Liver (tissue), 9 donors: ENCODE results near the gene ADGRG1. TPM values are rescaled to one million over a fixed set of nuclear protein-coding genes. Genes with fewer than 3 reads are reported as not detected.

Experiments used
- DNase-seq: peaks from one replicate; pipeline ENCODE4 v3.0.0-alpha.2; 2017; ENCODE audit warnings: low spot score
- H3K27ac ChIP-seq, 2 donors: one replicate each; pipeline ENCODE4 v1.7.0; 2013; ENCODE audit warnings: inconsistent platforms in 2 of 2, low read length in 2 of 2, control low read depth in 1 of 2, low read depth in 1 of 2, mild to moderate bottlenecking in 1 of 2
- H3K27me3 ChIP-seq, 4 donors: one replicate each; pipeline versions ENCODE4 v1.6.1 to v1.7.0; 2013; ENCODE audit warnings: low read length in 3 of 4, inconsistent platforms in 1 of 4, mild to moderate bottlenecking in 1 of 4, moderate library complexity in 1 of 4; ENCODE audit not compliant: control insufficient read depth in 4 of 4, insufficient read depth in 4 of 4
- H3K36me3 ChIP-seq, 4 donors: one replicate each; pipeline versions ENCODE4 v1.6.1 to v1.7.0; 2013; ENCODE audit warnings: low read length in 3 of 4, mild to moderate bottlenecking in 3 of 4, low read depth in 1 of 4, moderate library complexity in 1 of 4; ENCODE audit not compliant: control insufficient read depth in 4 of 4, insufficient read depth in 3 of 4
- H3K4me1 ChIP-seq, 4 donors: one replicate each; pipeline versions ENCODE4 v1.6.1 to v1.7.0; 2013; ENCODE audit warnings: low read length in 3 of 4, mild to moderate bottlenecking in 3 of 4, moderate library complexity in 1 of 4; ENCODE audit not compliant: control insufficient read depth in 4 of 4, insufficient read depth in 4 of 4
- H3K4me3 ChIP-seq, 3 donors: one replicate each; pipeline versions ENCODE4 v1.6.1 to v1.7.0; 2013; ENCODE audit warnings: low read length in 3 of 3, control low read depth in 1 of 3, low read depth in 1 of 3, mild to moderate bottlenecking in 1 of 3
- H3K9ac ChIP-seq, 2 donors: one replicate each; pipeline ENCODE4 v1.7.0; 2013; ENCODE audit warnings: low read length in 2 of 2, mild to moderate bottlenecking in 2 of 2, moderate library complexity in 2 of 2, control low read depth in 1 of 2, low read depth in 1 of 2
- H3K9me3 ChIP-seq, 4 donors: one replicate each; pipeline versions ENCODE4 v1.6.1 to v1.7.0; 2013; ENCODE audit warnings: low read length in 3 of 4; ENCODE audit not compliant: control insufficient read depth in 4 of 4
- CTCF ChIP-seq: fragments of 150-350 bp; IDR thresholded peaks from 2 replicates; pipeline ENCODE4 v1.5.1; 2017; ENCODE audit warnings: improper control_type of control experiment, low read depth, low read length; ENCODE audit not compliant: missing input control
- EGR1 ChIP-seq, 2 donors: IDR thresholded peaks; 2 replicates each; pipeline ENCODE4 v1.6.1; 2016 to 2018; ENCODE audit warnings: antibody characterized with exemption in 2 of 2, low read depth in 2 of 2
- FOXA1 ChIP-seq: IDR thresholded peaks from 2 replicates; pipeline ENCODE4 v1.6.1; 2016; ENCODE audit warnings: antibody characterized with exemption
- FOXA2 ChIP-seq: IDR thresholded peaks from 2 replicates; pipeline ENCODE4 v1.6.1; 2016; ENCODE audit warnings: antibody characterized with exemption
- GABPA ChIP-seq, 2 donors: IDR thresholded peaks in 1 of 2; conservative IDR thresholded peaks in 1 of 2; 2 replicates each; pipeline ENCODE4 v1.6.1; 2016; ENCODE audit warnings: antibody characterized with exemption in 2 of 2, mild to moderate bottlenecking in 1 of 2, moderate library complexity in 1 of 2
- HNF4A ChIP-seq, 2 donors: conservative IDR thresholded peaks; 2 replicates each; pipeline ENCODE4 v1.6.1; 2016; ENCODE audit warnings: antibody characterized with exemption in 2 of 2, mild to moderate bottlenecking in 2 of 2
- HNF4G ChIP-seq: IDR thresholded peaks from 2 replicates; pipeline ENCODE4 v1.6.1; 2016; ENCODE audit warnings: antibody characterized with exemption
- JUND ChIP-seq, 2 donors: IDR thresholded peaks; 2 replicates each; pipeline ENCODE4 v1.6.1; 2016; ENCODE audit warnings: antibody characterized with exemption in 2 of 2
- MAX ChIP-seq: IDR thresholded peaks from 2 replicates; pipeline ENCODE4 v1.6.1; 2016; ENCODE audit warnings: antibody characterized with exemption
- NR2F2 ChIP-seq: IDR thresholded peaks from 2 replicates; pipeline ENCODE4 v1.6.1; 2016; ENCODE audit warnings: antibody characterized with exemption
- RAD21 ChIP-seq, 2 donors: IDR thresholded peaks; 2 replicates each; pipeline ENCODE4 v1.6.1; 2016; ENCODE audit warnings: antibody characterized with exemption in 2 of 2, mild to moderate bottlenecking in 2 of 2
- RXRA ChIP-seq, 2 donors: IDR thresholded peaks; 2 replicates each; pipeline ENCODE4 v1.6.1; 2017 to 2018; ENCODE audit warnings: antibody characterized with exemption in 2 of 2, mild to moderate bottlenecking in 1 of 2
- SP1 ChIP-seq: IDR thresholded peaks from 2 replicates; pipeline ENCODE4 v1.6.1; 2018; ENCODE audit warnings: antibody characterized with exemption, mild to moderate bottlenecking
- TAF1 ChIP-seq: conservative IDR thresholded peaks from 2 replicates; pipeline ENCODE4 v1.6.1; 2016; ENCODE audit warnings: antibody characterized with exemption, mild to moderate bottlenecking
- YY1 ChIP-seq: IDR thresholded peaks from 2 replicates; pipeline ENCODE4 v1.6.1; 2016; ENCODE audit warnings: antibody characterized with exemption, mild to moderate bottlenecking
- ZBTB33 ChIP-seq: IDR thresholded peaks from 2 replicates; pipeline ENCODE4 v1.6.1; 2016; ENCODE audit warnings: antibody characterized with exemption
- WGBS: extraction: QIAGEN DNeasy Blood & Tissue Kit; methylation state at CpG from one replicate; pipeline ENCODE4 v1.1.7; 2013; 5-methylcytosine and 5-hydroxymethylcytosine counted together
- polyA plus RNA-seq, 2 donors: library from polyadenylated mRNA; stranded (reverse) in 1 of 2; unstranded in 1 of 2; fragments of 200-250 nt in 1 of 2; fragments of >200 nt in 1 of 2; fragmentation: Nextera tagmentation in 1 of 2; extraction: Ambion mirVana in 1 of 2; gene quantifications; one replicate each; pipeline versions ENCODE4 v1.2.1 to v1.2.3, GENCODE V29; 2013 to 2015
- total RNA-seq, 2 donors: library from RNA; depleted of rRNA; stranded (reverse); fragments of >200 nt; gene quantifications; one replicate each; pipeline ENCODE4 v1.2.3, GENCODE V29; 2014
- TF ChIP-seq, protein P1 (sequence below): IDR thresholded peaks from 2 replicates; pipeline ENCODE4 v1.6.1; 2016; ENCODE audit warnings: antibody characterized with exemption
- TF ChIP-seq, protein P2 (sequence below): IDR thresholded peaks from 2 replicates; pipeline ENCODE4 v1.6.1; 2016; ENCODE audit warnings: antibody characterized with exemption, mild to moderate bottlenecking
- donor health status: healthy.
- donor health status: healthy.
- donor health status: healthy.
- donor health status: healthy.
- donor health status: healthy.

Gene ADGRG1
- total and polyA plus RNA-seq, 4 donors, result 1.7 to 3.3 (median 2.0) TPM

- Histone ChIP-seq H3K4me1 (peaks cover 2 to 19% (median 13%) of the 10 kb centered on the region in 4 donors), H3K9me3 (no peaks in the 10 kb centered on the region), H3K36me3 (no peaks in the 10 kb centered on the region), H3K27ac (no peak overlapping the region), H3K9ac (no peak overlapping the region), H3K4me3 (no peak overlapping the region), H3K27me3 (no peaks in the 10 kb centered on the region)
- WGBS, result 81% methylated on average over 3 of the region's 3 CpGs
- TF ChIP-seq HNF4A (conservative IDR thresholded peaks at IDR 0.05) (no peak), HNF4G (no peak), MAX (no peak)
- DNase-seq, result no peak
These were observed 44.0 kb downstream of the ADGRG1 start for GRCh38 chr16:57672416-57672815.

GRCh38 chr16:57672824-57673223 lies 44.4 kb downstream of the ADGRG1 start:
- Histone ChIP-seq H3K4me1 (peaks cover 3 to 19% (median 12%) of the 10 kb centered on the region in 4 donors), H3K4me3 (no peak overlapping the region), H3K27ac (no peak overlapping the region), H3K9me3 (no peaks in the 10 kb centered on the region), H3K27me3 (no peaks in the 10 kb centered on the region), H3K9ac (no peak overlapping the region), H3K36me3 (no peaks in the 10 kb centered on the region)
- 94% methylated on average over 2 of the region's 2 CpGs for WGBS
- no peak for DNase-seq
- no peak for TF ChIP-seq FOXA2
- no peak for TF ChIP-seq FOXA1

- no peak for DNase-seq
- Histone ChIP-seq H3K36me3 (no peaks in the 10 kb centered on the region), H3K9ac (no peak overlapping the region), H3K27ac (no peak overlapping the region), H3K9me3 (no peaks in the 10 kb centered on the region), H3K4me3 (no peak overlapping the region), H3K27me3 (no peaks in the 10 kb centered on the region), H3K4me1 (peaks cover 5 to 27% (median 15%) of the 10 kb centered on the region in 4 donors)
- WGBS, result 68% methylated on average over 12 of the region's 12 CpGs
- peak in 1 of 2 donors; percentile 53 for TF ChIP-seq RXRA (IDR thresholded peaks at IDR 0.05)
- TF ChIP-seq HNF4A (conservative IDR thresholded peaks at IDR 0.05), result peak; percentile 27 to 40
- TF ChIP-seq EGR1 (IDR thresholded peaks at IDR 0.05; ENCODE audit: low read depth in 2 of 2), result no peak
- TF ChIP-seq NR2F2, result no peak
- TF ChIP-seq MAX, result peak; percentile 22
- no peak for TF ChIP-seq CTCF
- no peak for TF ChIP-seq HNF4G
- TF ChIP-seq FOXA2, result peak; percentile 23
- no peak for TF ChIP-seq ZBTB33
- TF ChIP-seq RAD21 (IDR thresholded peaks at IDR 0.05), result peak in 1 of 2 donors; percentile 13
- peak in 1 of 2 donors; percentile 14 for TF ChIP-seq JUND (IDR thresholded peaks at IDR 0.05)
- TF ChIP-seq SP1, result peak; percentile 49
- peak; percentile 10 for TF ChIP-seq FOXA1
- TF ChIP-seq TAF1, result no peak
- TF ChIP-seq, protein P1, sequence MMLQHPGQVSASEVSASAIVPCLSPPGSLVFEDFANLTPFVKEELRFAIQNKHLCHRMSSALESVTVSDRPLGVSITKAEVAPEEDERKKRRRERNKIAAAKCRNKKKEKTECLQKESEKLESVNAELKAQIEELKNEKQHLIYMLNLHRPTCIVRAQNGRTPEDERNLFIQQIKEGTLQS, result peak; percentile 71
- TF ChIP-seq, protein P2, sequence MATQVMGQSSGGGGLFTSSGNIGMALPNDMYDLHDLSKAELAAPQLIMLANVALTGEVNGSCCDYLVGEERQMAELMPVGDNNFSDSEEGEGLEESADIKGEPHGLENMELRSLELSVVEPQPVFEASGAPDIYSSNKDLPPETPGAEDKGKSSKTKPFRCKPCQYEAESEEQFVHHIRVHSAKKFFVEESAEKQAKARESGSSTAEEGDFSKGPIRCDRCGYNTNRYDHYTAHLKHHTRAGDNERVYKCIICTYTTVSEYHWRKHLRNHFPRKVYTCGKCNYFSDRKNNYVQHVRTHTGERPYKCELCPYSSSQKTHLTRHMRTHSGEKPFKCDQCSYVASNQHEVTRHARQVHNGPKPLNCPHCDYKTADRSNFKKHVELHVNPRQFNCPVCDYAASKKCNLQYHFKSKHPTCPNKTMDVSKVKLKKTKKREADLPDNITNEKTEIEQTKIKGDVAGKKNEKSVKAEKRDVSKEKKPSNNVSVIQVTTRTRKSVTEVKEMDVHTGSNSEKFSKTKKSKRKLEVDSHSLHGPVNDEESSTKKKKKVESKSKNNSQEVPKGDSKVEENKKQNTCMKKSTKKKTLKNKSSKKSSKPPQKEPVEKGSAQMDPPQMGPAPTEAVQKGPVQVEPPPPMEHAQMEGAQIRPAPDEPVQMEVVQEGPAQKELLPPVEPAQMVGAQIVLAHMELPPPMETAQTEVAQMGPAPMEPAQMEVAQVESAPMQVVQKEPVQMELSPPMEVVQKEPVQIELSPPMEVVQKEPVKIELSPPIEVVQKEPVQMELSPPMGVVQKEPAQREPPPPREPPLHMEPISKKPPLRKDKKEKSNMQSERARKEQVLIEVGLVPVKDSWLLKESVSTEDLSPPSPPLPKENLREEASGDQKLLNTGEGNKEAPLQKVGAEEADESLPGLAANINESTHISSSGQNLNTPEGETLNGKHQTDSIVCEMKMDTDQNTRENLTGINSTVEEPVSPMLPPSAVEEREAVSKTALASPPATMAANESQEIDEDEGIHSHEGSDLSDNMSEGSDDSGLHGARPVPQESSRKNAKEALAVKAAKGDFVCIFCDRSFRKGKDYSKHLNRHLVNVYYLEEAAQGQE, result peak; percentile 31
- peak in 1 of 2 donors; percentile 30 for TF ChIP-seq GABPA (IDR thresholded peaks at IDR 0.05 in 1 of 2, conservative IDR thresholded peaks at IDR 0.05 in 1 of 2)
- peak; percentile 43 for TF ChIP-seq YY1
These were observed 47.5 kb downstream of the ADGRG1 start for GRCh38 chr16:57675741-57676551.
